HCT116 (cell line): Measurements from ENCODE around the gene MRPL45.

ENCODE experiments used
- CBX3 ChIP-seq: IDR thresholded peaks from 2 replicates; pipeline ENCODE4 v1.6.1; 2012; ENCODE audit warnings: low read depth
- CEBPB ChIP-seq: IDR thresholded peaks from 2 replicates; pipeline ENCODE4 v1.6.1; 2012; ENCODE audit warnings: low read depth
- EZH2 ChIP-seq: fragments of 200-600 bp; sonication (generic); IDR thresholded peaks from 2 replicates; pipeline ENCODE4 v1.6.1; 2017; ENCODE audit warnings: antibody characterized with exemption, mixed run types
- ZFX ChIP-seq: fragments of 450-650 bp; IDR thresholded peaks from 2 replicates; pipeline ENCODE4 v1.6.1; 2017
- TF ChIP-seq, protein P1 (sequence below): IDR thresholded peaks from 2 replicates; pipeline ENCODE4 v1.6.1; 2012
- TF ChIP-seq, protein P2 (sequence below): IDR thresholded peaks from 2 replicates; pipeline ENCODE4 v1.6.1; 2012
- TF ChIP-seq, protein P3 (sequence below), 3 experiments: fragments of 200-600 bp in 1 of 3; sonication (generic) in 1 of 3; IDR thresholded peaks in 2 of 3; conservative IDR thresholded peaks in 1 of 3; 2 replicates each; pipeline ENCODE4 v1.5.1; 2012 to 2017; ENCODE audit warnings: low read depth in 2 of 3, low read length in 2 of 3, antibody characterized with exemption in 1 of 3, borderline replicate concordance in 1 of 3, control low read depth in 1 of 3, mild to moderate bottlenecking in 1 of 3, mixed read lengths in 1 of 3, mixed run types in 1 of 3, moderate library complexity in 1 of 3; ENCODE audit not compliant: insufficient read depth in 1 of 3

DNA sequence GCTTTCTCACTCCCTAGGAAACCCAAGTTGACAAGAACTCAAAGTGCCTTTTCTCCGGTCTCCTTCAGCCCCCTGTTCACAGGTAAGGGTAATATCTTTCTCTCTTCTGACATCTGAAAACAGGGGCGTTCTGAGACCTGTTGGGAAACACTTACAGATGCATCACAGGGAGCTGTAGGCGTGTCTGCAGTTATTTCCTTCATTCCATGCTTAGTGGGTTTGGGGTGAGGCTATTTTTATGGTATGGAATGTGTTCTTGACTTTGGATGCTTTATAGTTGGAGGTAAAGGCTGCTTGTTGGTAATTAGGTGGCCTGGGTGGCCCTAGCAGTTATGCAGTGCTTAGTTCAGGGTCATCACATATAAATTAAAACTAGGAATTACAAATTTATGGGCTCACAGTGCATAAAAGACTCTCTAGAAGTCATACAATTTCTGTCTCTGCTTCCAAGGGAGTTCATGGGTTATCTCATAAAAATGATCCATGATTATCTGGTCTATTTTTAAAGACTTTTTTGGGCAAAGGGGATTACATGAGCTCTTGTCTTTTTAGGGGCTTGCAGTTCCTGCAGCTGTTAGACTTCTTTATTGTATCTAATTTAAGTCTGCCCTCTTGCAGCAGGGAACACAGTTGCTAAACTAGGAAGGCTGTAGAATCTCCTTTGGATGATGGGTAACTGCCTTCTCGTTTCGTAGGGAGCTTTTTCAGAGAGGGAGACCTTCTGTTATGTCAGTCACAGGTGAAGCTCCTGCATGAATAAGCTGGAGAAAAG is 64.9 kb downstream of the MRPL45 start:
- TF ChIP-seq, protein P1, sequence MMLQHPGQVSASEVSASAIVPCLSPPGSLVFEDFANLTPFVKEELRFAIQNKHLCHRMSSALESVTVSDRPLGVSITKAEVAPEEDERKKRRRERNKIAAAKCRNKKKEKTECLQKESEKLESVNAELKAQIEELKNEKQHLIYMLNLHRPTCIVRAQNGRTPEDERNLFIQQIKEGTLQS, result no peak
- TF ChIP-seq, protein P2, sequence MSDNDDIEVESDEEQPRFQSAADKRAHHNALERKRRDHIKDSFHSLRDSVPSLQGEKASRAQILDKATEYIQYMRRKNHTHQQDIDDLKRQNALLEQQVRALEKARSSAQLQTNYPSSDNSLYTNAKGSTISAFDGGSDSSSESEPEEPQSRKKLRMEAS, result no peak
- TF ChIP-seq CBX3, result no peak
- TF ChIP-seq, protein P3, sequence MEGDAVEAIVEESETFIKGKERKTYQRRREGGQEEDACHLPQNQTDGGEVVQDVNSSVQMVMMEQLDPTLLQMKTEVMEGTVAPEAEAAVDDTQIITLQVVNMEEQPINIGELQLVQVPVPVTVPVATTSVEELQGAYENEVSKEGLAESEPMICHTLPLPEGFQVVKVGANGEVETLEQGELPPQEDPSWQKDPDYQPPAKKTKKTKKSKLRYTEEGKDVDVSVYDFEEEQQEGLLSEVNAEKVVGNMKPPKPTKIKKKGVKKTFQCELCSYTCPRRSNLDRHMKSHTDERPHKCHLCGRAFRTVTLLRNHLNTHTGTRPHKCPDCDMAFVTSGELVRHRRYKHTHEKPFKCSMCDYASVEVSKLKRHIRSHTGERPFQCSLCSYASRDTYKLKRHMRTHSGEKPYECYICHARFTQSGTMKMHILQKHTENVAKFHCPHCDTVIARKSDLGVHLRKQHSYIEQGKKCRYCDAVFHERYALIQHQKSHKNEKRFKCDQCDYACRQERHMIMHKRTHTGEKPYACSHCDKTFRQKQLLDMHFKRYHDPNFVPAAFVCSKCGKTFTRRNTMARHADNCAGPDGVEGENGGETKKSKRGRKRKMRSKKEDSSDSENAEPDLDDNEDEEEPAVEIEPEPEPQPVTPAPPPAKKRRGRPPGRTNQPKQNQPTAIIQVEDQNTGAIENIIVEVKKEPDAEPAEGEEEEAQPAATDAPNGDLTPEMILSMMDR (IDR thresholded peaks at IDR 0.05 in 2 of 3, conservative IDR thresholded peaks at IDR 0.05 in 1 of 3; ENCODE audit: borderline replicate concordance in 1 of 3, insufficient read depth in 1 of 3, low read depth in 2 of 3, low read length in 2 of 3), result no peak
- no peak for TF ChIP-seq ZFX
- no peak for TF ChIP-seq CEBPB
- no peak for TF ChIP-seq EZH2
